SIG-M5 treated with dmso at 0.1 percent for 504 hours (cell line): ENCODE results near the gene KERA.
A peak's percentile ranks its signal among the peaks of the same experiment; 100 is the strongest.

Experiments used
- DNase-seq: peaks from one replicate; lab custom pipeline; 2025; ENCODE audit not compliant: unreplicated experiment; lab: John Stamatoyannopoulos, UW

The KERA gene

GRCh38 chr12:91074154-91074709 lies 16.4 kb upstream of the KERA start:
- DNase-seq = no peak

- DNase-seq = no peak
Observed at GRCh38 chr12:91073426-91073825, 15.6 kb upstream of the KERA start.

- no peak for DNase-seq
Observed at GRCh38 chr12:91072931-91073330, 15.1 kb upstream of the KERA start.

GRCh38 chr12:91070936-91071335 lies 13.1 kb upstream of the KERA start:
- DNase-seq = no peak

DNA sequence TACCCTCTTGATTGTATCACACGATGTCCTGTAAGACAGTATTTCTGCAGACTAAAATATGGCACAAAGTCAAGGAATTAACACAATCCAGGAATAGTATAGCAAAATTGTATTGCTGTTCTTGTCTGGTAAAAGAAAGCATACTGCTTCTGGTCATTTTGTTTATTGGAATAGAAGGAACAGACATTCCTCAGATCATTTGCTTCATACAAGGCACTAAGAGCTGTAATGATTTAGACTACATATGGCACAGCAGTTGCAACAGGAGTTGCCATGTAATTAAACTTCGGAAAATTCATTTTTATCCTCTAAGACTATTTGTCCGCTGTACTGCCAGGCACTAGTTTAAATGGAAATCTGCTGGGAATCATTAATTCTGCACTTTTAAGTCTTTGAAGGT lies 7.6 kb upstream of the KERA start:
- no peak for DNase-seq

GRCh38 chr12:91064640-91065039 lies 6.8 kb upstream of the KERA start:
- DNase-seq = no peak

- no peak for DNase-seq
Observed at GRCh38 chr12:91061091-91061490, 3.3 kb upstream of the KERA start.

DNA sequence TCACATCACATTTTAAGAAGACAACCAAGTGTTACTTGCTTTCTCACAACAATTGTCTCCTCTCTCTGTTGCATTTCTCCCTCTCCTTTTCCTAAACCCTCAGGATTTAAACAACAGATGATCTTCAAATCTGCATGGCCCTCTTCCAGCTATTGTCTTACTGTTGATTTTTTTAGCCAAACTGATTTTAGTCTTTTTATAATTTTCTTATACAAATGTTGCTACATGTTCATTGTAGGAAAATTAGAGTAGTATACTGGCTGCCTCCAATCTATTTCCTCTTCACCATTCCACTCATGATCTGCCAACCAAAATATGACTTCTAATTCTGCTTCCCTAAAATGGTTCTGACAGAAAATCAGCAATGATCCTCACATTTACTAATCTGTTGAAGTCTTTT lies 1.4 kb upstream of the KERA start:
- no peak for DNase-seq

GRCh38 chr12:91058786-91059185 lies 962 bp upstream of the KERA start:
- DNase-seq = no peak

DNA sequence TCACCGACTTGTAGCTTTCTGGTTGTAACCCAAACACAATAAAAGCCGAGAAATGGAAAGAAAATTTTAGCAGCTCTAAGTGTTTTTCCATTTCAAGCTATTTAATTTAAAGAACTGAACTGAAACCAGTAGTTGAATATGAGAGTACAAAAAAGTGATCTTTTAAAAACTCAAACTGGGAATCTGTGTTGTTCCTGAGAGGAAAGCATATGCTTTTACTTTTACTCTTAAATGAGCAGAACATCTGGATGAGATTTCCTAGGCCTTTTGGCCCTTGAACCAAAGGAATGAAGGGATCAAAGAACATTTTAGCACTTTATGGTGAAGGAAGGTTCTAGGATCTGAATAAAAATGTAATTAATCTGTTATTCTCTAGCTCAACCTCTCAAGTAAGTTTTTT lies 1.3 kb downstream of the KERA start:
- DNase-seq = no peak

- no peak for DNase-seq
Observed at GRCh38 chr12:91055976-91056375, 1.8 kb downstream of the KERA start.

GRCh38 chr12:91053951-91054715 lies 3.7 kb downstream of the KERA start:
- no peak for DNase-seq

DNA sequence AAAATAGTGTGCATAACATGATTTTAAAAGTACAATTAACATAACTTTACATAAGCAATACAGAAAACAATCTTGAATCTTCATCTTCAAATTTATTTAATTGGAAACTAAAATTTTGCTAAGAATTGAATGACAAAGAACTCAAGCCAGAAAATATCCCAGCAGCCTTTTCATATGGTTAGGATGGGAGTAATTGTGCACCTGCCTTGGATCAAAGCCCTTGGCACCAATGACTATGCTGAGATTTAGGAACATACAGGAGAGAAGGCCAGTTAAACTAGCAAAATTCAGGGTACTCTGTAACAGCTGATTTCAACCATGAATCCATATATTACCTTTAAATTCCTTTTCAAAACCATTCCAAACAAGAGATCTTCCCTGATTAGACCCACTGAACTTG lies 5.8 kb downstream of the KERA start:
- no peak for DNase-seq

DNA sequence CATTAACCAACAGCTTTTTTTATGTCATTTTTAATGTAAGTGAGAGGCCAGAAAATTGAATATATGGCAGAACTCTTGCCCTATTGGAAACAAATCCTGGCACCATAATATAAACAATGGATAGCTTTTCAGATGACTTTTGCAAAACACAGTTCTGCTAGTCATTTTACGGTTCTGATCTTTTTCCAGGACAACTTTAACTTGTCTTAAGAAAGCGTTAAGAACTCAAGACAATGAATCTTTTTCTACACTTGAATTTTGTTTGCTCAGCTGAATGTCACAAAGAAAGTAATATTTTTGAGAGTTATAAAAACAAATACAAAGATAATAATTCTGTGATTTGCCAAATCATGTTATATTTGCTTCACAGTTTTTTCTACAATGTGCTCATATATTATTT lies 13.2 kb downstream of the KERA start:
- DNase-seq = no peak

DNA sequence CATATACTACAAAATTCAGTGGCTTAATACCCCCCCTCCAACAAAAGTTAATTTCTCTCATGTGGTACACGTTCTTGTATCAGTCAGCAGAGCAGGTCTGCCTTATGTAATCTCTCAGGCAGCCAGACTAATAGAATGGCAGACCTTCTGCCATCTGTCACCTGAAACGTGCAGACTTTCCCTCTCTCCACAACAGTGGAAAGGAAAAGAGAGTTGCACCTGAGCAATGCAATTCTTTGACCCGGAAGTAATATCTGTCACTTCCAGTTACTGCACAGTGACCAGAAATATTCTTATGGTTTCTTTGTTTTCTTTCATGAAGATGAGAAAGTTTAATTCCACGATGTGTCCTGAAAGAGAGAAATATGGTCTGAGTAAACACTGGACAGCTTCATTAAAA lies 14.4 kb downstream of the KERA start:
- no peak for DNase-seq

- DNase-seq = no peak
Observed at GRCh38 chr12:91040096-91040755, 17.6 kb downstream of the KERA start.

DNA sequence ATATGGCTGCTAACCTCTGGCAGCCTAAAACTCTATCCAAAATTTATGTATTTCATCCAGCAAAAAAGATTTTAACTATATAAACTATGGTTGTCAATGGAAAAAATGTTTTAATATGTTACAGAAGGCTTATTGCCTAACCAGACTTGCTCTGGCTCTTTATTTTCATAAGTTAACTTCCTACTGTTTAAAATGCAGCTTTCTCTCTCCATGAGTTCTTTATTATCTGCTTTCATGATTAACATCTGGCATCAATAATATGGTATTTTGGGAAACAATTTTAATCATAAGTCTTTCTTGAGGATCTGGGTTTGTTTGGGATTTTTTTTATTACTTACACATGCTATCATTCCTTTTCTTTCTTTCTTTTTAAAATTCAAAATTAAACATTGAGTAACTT lies 20.5 kb downstream of the KERA start:
- no peak for DNase-seq

- DNase-seq = no peak
Observed at GRCh38 chr12:91033251-91033650, 24.6 kb downstream of the KERA start.

- no peak for DNase-seq
Observed at GRCh38 chr12:91023326-91024004, 34.4 kb downstream of the KERA start.

DNA sequence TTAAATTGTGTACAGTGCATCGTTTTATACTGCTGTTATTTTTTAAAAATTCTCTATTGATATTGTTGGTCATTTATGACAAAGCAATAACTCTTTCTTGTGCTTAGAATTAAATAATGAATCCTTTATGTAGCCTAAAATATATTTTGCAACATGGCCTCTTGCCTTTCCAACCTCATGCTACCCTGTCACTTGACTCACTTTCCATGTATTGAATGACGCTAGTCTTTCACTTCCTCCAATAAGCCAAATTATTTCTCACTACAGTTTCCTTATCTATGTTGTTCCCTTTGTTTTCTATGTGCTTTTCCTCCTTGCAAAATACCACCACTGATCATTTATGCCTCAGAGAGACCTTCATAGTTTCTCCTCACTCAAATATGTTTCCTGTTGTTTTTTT lies 36.7 kb downstream of the KERA start:
- DNase-seq = peak; percentile 24

- no peak for DNase-seq
Observed at GRCh38 chr12:91019455-91019854, 38.4 kb downstream of the KERA start.
